ENCODE results near the gene ANKRD40.

ANKRD40 gene

DNA sequence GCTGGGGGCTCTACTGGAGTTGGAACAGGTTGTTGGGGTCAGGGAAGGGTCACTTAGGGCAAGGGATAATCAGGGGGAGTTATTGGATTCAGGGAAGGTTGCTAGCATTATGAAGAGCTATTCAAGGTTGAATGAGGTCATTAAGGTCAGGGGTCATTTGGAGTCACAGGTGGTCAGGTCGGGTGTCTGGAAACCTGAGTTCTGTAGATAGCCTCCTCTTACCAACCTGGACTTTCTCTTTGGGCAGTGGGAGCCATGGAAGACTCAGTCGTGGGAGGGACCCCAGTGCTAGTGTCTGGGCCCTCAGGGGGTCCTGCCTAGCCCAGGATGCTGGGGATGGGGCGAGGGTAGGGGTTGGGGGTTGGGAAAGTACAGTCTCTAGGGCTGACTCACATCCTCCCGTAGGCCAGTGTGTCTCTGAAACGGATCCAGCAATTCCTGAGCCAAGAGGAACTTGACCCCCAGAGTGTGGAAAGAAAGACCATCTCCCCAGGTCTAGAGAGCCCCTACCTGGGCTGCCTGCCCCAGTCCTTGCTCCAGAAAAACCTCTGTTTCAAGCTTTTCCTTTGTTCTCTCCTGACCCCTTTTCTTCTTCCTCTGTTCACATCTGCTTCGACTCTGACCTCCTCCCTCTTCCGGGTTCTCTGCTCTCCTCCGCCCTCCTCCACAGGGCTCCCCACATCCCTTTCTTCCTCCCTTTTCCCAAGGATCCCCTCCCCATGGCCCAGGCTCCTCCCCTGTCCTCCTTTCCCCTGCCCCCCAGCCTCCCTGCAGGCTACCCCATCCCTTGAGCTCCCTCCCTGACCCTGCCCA, 39.5 kb downstream of the ANKRD40 start:
- DNase-seq (ENCODE audit: low read depth) = no peak

DNA sequence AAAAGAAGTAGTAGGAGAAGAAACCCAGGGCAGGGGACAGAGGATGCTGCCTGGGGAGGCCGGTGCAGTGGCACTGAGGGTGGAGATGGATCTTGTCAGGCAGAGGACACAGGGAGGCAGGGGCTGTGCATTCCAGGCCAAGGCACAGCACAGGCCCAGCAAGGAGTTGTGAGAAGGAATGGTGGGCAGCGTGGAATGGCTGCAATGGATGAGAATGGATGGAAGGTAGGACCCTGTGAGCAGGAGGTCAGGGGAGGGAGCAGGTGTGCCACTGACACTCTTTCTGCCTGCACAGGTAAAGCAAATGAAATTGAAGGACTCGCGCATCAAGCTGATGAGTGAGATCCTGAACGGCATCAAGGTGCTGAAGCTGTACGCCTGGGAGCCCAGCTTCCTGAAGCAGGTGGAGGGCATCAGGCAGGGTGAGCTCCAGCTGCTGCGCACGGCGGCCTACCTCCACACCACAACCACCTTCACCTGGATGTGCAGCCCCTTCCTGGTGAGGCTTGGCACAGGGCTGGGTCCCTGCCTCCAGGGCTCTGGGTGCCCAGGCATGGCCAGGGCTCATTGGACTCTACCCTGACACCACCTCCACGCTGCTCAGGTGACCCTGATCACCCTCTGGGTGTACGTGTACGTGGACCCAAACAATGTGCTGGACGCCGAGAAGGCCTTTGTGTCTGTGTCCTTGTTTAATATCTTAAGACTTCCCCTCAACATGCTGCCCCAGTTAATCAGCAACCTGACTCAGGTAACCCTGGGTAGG, 40.3 kb downstream of the ANKRD40 start:
- no peak for DNase-seq (ENCODE audit: low read depth)

GRCh38 chr17:50666316-50666715, 41.4 kb downstream of the ANKRD40 start:
- DNase-seq (ENCODE audit: low read depth) = no peak

DNA sequence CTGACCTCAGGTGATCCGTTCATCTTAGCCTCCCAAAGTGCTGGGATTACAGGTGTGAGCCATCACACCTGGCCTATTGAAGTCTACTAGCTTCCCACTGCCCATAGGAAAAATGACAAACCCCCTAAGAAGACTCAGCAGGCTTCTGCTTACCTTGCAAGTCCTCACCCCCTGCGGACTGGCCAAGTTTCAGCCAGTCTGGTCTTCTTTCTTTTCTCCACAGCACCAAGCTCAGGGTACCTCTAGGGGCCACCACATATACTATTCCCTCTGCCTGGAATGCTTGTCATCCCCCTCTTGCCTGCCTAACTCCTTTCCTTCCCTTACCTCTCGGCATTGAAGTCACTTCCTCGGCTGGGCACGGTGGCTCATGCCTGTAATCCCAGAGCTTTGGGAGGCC, 41.9 kb downstream of the ANKRD40 start:
- no peak for DNase-seq (ENCODE audit: low read depth)

GRCh38 chr17:50664788-50665458, 42.8 kb downstream of the ANKRD40 start:
- no peak for DNase-seq (ENCODE audit: low read depth)

DNA sequence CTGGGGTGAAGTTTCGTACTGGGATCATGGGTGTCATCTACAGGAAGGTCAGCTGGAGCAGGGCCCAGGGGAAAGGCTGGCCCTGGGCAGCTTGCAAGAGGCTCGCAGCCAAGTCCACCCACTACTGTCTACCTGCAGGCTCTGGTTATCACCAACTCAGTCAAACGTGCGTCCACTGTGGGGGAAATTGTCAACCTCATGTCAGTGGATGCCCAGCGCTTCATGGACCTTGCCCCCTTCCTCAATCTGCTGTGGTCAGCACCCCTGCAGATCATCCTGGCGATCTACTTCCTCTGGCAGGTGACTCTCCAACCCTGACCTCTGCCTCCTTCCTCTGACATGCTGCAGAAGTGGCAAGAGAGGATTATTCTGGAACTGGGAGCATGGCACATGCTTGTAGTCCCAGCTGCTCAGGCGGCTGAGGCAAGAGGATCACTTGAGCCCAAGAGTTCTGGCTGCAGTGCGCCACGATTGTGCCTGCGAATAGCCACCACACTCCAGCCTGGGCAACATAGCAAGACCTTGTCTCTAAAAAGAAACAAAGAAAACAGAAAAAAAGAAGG, 43.8 kb downstream of the ANKRD40 start:
- no peak for DNase-seq (ENCODE audit: low read depth)

GRCh38 chr17:50662632-50663225, 45.0 kb downstream of the ANKRD40 start:
- DNase-seq (ENCODE audit: low read depth) = no peak

GRCh38 chr17:50661795-50662391, 45.8 kb downstream of the ANKRD40 start:
- no peak for DNase-seq (ENCODE audit: low read depth)

DNA sequence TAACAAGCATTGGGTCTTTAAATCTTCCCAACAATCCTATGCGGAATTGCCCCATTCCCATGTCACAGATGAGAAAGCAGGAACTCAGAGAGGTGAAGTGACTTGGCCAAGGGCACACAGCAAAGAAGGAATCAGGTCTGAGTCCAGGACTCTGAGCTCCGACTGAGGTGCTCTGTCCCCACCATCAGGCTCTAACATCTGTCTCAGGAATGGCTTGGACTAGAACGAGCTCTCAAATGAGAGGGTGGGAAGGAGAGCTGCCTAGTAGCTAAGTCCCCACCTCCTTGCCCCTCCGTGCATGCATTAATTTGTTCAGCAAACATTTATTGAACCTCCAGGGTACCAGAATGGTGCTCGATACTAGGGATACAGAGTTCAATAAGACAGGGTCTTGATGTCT, 46.4 kb downstream of the ANKRD40 start:
- DNase-seq (ENCODE audit: low read depth) = no peak

DNA sequence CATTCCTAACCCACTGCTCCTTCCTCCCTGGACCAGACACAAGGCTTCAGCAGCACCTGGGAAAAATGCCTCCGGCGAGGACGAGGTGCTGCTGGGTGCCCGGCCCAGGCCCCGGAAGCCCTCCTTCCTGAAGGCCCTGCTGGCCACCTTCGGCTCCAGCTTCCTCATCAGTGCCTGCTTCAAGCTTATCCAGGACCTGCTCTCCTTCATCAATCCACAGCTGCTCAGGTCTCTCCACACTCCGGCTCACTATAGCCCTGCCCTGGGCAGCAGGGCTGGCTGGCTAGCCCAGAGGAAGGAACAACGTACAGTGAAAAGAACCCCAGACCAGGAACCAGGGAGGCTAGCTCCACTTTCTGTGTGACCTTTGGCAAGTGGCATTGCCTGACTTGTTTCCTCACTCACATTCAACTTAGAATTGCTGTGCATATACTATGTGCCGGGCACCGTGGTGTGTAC, 46.8 kb downstream of the ANKRD40 start:
- no peak for DNase-seq (ENCODE audit: low read depth)

GRCh38 chr17:50660042-50660886, 47.5 kb downstream of the ANKRD40 start:
- DNase-seq (ENCODE audit: low read depth) = no peak

DNA sequence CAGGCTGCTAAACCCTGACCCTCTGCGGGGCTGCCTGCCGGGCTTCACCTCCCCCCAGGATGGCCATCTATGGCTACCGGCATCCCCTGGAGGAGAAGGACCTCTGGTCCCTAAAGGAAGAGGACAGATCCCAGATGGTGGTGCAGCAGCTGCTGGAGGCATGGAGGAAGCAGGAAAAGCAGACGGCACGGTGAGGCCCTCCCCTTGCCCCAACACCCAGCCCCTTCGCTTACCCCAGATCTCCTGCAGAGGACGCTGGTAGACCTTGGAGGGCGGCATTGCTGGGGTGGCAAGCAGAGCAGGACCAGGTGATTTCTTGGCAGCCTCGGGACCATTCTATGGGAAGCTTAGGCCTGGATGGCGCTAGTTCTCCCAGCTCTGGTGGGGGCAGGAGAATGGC, 48.5 kb downstream of the ANKRD40 start:
- DNase-seq (ENCODE audit: low read depth) = no peak

DNA sequence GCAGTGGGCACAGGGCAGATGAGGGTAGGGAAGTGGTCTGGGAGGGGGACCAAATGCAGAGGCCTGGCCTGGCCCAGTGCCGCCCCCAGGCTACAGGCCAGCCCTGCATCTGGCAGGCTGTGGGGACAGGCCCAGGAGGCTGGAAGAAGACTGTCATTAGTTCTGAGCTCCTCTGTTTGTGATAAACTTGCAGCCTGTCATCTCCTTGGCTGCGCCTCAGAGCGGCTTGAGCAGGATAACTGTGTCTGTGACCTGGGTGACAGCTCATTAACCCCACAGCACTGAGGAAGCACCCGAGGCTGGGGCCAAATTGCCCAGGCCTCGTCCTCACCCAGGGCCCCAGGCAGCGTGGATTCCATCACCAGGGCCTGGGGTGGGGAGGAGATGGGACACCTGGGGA, 49.1 kb downstream of the ANKRD40 start:
- no peak for DNase-seq (ENCODE audit: low read depth)

- DNase-seq (ENCODE audit: low read depth) = no peak
These were observed 50.1 kb downstream of the ANKRD40 start for GRCh38 chr17:50657627-50658026.

DNA sequence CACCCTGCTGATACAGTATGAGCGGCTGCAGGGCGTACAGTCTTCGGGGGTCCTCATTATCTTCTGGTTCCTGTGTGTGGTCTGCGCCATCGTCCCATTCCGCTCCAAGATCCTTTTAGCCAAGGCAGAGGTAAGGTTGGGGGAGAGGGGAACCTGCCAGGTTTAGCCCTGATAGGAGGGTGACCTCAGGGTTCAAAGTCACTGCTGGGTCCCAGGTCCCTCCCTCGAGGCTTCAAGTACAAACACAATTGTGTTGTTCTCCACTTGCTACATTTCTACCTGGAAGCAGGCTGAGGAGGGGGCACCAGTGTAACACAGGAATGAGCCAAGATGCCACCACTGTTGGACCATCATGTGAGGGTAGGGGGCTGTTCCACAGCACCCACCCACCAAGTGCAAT, 50.7 kb downstream of the ANKRD40 start:
- DNase-seq (ENCODE audit: low read depth) = no peak

- DNase-seq (ENCODE audit: low read depth) = no peak
These were observed 51.2 kb downstream of the ANKRD40 start for GRCh38 chr17:50656509-50656908.

DNA sequence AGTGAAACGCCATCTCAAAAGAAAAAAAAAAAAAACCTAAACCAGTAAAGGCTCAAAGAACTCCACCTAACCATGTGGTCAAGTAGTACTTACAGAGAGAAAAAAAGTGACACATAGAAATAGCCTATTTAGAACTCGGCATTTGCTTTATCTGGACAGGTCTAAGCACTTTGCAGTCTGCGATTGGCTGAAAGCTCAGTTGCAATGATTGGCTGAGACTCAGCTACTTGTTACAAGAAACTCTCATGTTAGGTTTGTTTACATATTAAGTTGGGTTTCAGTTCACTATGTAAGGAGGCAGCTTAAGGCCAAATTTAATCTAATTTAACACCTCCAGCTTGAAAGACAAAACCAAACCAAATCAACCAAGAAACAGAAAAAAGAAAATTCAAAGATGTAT, 54.0 kb downstream of the ANKRD40 start:
- no peak for DNase-seq (ENCODE audit: low read depth)

GRCh38 chr17:50651661-50652060, 56.1 kb downstream of the ANKRD40 start:
- DNase-seq (ENCODE audit: low read depth) = no peak

- no peak for DNase-seq (ENCODE audit: low read depth)
These were observed 58.4 kb downstream of the ANKRD40 start for GRCh38 chr17:50649042-50649908.

DNA sequence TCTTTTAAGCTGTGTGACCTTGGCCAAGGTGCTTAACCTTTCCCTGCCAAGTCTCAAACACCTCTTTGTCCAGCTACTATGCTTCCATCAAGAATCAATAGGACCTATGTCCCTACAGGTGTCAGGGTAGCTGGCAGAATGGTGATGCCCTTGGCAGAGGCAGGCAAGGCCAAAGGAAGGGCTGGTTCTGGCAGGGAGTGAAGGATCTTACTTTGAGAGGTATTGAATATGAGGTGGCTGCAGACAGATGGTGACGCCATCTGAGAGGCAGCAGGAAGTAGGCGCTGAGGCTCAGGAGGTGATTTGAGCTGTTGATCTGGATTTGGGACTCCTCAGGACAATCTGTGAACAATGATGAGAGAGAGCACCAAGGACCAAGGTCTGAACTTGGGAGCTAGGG, 60.5 kb downstream of the ANKRD40 start:
- no peak for DNase-seq (ENCODE audit: low read depth)

Data from activated T-cell treated with anti-CD3 and anti-CD28 coated beads for 1 hour (primary cell).